Measurements from ENCODE around the gene FOSL2. TPM values are rescaled to one million over a fixed set of nuclear protein-coding genes. Genes with fewer than 3 reads are reported as not detected.

Gene FOSL2
- total and polyA plus RNA-seq, 2 donors (not counting 1 experiment from before 2014, with no cell fraction given): 2.5 to 37.7 TPM

- Histone ChIP-seq H3K4me3 (ENCODE audit: control extremely low read depth in 1 of 5, extremely low read depth in 1 of 5, insufficient read depth in 1 of 5, low read depth in 2 of 5, low read length in 4 of 5) (peak overlapping the region; percentile 33 to 69 (median 59)), H3K36me3 (replicated peaks in 1 of 2; ENCODE audit: control extremely low read depth in 1 of 2, control insufficient read depth in 1 of 2, extremely low read depth in 1 of 2, insufficient read depth in 2 of 2, low read length in 1 of 2) (no peaks in the 10 kb centered on the region), H3K9ac (ENCODE audit: low read length) (peak overlapping the region; percentile 69), H3K9me3 (ENCODE audit: control extremely low read depth in 1 of 3, control insufficient read depth in 2 of 3, insufficient read depth in 1 of 3, low read length in 2 of 3) (no peaks in the 10 kb centered on the region), H3K4me2 (replicated peaks; ENCODE audit: low read depth, low read length, poor library complexity, severe bottlenecking) (peak overlapping the region; percentile 77), H3K27me3 (replicated peaks in 1 of 4; ENCODE audit: control extremely low read depth in 1 of 4, control insufficient read depth in 3 of 4, insufficient read depth in 4 of 4, low read length in 3 of 4) (peaks cover 0 to 31% (median 4%) of the 10 kb centered on the region in 4 experiments), H2AFZ (ENCODE audit: insufficient read depth, low read depth, low read length, poor library complexity, severe bottlenecking) (peak overlapping the region; percentile 70), H3K27ac (ENCODE audit: low read length in 2 of 2) (no peak overlapping the region), H3K4me1 (ENCODE audit: control insufficient read depth in 2 of 2, insufficient read depth in 2 of 2, low read length in 2 of 2) (peaks cover 18% of the 10 kb centered on the region in 2 donors), H3K79me2 (ENCODE audit: control insufficient read depth, insufficient read depth, low read length) (no peaks in the 10 kb centered on the region), H4K20me1 (ENCODE audit: control insufficient read depth, insufficient read depth, low read length, poor library complexity, severe bottlenecking) (no peaks in the 10 kb centered on the region)
- ATAC-seq (ENCODE audit: low read depth) (no peak), DNase-seq (peak; percentile 52)
- peak overlapping the region; percentile 69 for H3K27ac Mint-ChIP-seq
- no peaks in the 10 kb centered on the region for H3K9me3 Mint-ChIP-seq (ENCODE audit: insufficient read depth)
- peaks cover 25% of the 10 kb centered on the region for H3K4me1 Mint-ChIP-seq
- intact Hi-C loops (cut with micrococcal nuclease): loop anchor here (2.0 to 10.0 kb wide), 6 partner anchors 358 to 1752 kb away; partner anchors contain the start of genes CAD, MPV17, MRPL33 and PPP1CB
- ChIA-PET POLR2A (interaction anchor here (0.7 to 1.3 kb wide), 2 partner anchors 503 to 621 kb away, joined by 3 to 6 read pairs; partner anchors contain the start of genes BABAM2 and RBKS), CTCF (no interaction called here)
- peaks cover 17% of the 10 kb centered on the region for H3K27me3 Mint-ChIP-seq
- TF ChIP-seq CTCF (IDR thresholded peaks at IDR 0.05): no peak
- TF ChIP-seq EZH2 (IDR thresholded peaks at IDR 0.05; ENCODE audit: borderline replicate concordance, insufficient read depth, low read depth, low read length, poor library complexity, severe bottlenecking): no peak
- no peak overlapping the region for H3K4me3 Mint-ChIP-seq
- WGBS (ENCODE audit: insufficient coverage): under 1% methylated on average over 81 of the region's 81 CpGs
Measured at GRCh38 chr2:28393114-28393836, 617 bp downstream of the FOSL2 start.

GRCh38 chr2:28394331-28394877 is 1.7 kb downstream of the FOSL2 start:
- no peak overlapping the region for H3K4me3 Mint-ChIP-seq
- peak overlapping the region in 1 of 5 experiments; percentile 85 for H3K4me3 ChIP-seq (ENCODE audit: control extremely low read depth in 1 of 5, extremely low read depth in 1 of 5, insufficient read depth in 1 of 5, low read depth in 2 of 5, low read length in 4 of 5)
- H3K4me2 ChIP-seq (replicated peaks; ENCODE audit: low read depth, low read length, poor library complexity, severe bottlenecking): peak overlapping the region; percentile 77
- peaks cover 25% of the 10 kb centered on the region for H3K4me1 Mint-ChIP-seq
- ChIA-PET POLR2A (no interaction called here), CTCF (no interaction called here)
- no peaks in the 10 kb centered on the region for H3K9me3 Mint-ChIP-seq (ENCODE audit: insufficient read depth)
- no peaks in the 10 kb centered on the region for H3K36me3 ChIP-seq (replicated peaks in 1 of 2; ENCODE audit: control extremely low read depth in 1 of 2, control insufficient read depth in 1 of 2, extremely low read depth in 1 of 2, insufficient read depth in 2 of 2, low read length in 1 of 2)
- peaks cover 18% of the 10 kb centered on the region in 2 donors for H3K4me1 ChIP-seq (ENCODE audit: control insufficient read depth in 2 of 2, insufficient read depth in 2 of 2, low read length in 2 of 2)
- H2AFZ ChIP-seq (ENCODE audit: insufficient read depth, low read depth, low read length, poor library complexity, severe bottlenecking): no peak overlapping the region
- TF ChIP-seq CTCF (IDR thresholded peaks at IDR 0.05) (no peak), EZH2 (IDR thresholded peaks at IDR 0.05; ENCODE audit: borderline replicate concordance, insufficient read depth, low read depth, low read length, poor library complexity, severe bottlenecking) (no peak)
- no peaks in the 10 kb centered on the region for H3K79me2 ChIP-seq (ENCODE audit: control insufficient read depth, insufficient read depth, low read length)
- intact Hi-C loops (cut with micrococcal nuclease): loop anchor here (5.0 to 10.0 kb wide), 5 partner anchors 500 to 1750 kb away; partner anchors contain the start of genes CAD, MPV17, MRPL33 and WDR43
- H3K27me3 ChIP-seq (replicated peaks in 1 of 4; ENCODE audit: control extremely low read depth in 1 of 4, control insufficient read depth in 3 of 4, insufficient read depth in 4 of 4, low read length in 3 of 4): peaks cover 0 to 30% (median 4%) of the 10 kb centered on the region in 4 experiments
- H3K27ac Mint-ChIP-seq: peak overlapping the region; percentile 73
- DNase-seq (no peak), ATAC-seq (ENCODE audit: low read depth) (no peak)
- H3K27me3 Mint-ChIP-seq: peaks cover 14% of the 10 kb centered on the region
- WGBS (ENCODE audit: insufficient coverage): 11% methylated on average over 21 of the region's 21 CpGs
- H3K9ac ChIP-seq (ENCODE audit: low read length): no peak overlapping the region
- no peaks in the 10 kb centered on the region for H3K9me3 ChIP-seq (ENCODE audit: control extremely low read depth in 1 of 3, control insufficient read depth in 2 of 3, insufficient read depth in 1 of 3, low read length in 2 of 3)
- no peaks in the 10 kb centered on the region for H4K20me1 ChIP-seq (ENCODE audit: control insufficient read depth, insufficient read depth, low read length, poor library complexity, severe bottlenecking)
- H3K27ac ChIP-seq (ENCODE audit: low read length in 2 of 2): no peak overlapping the region
